Stromal cell of bone marrow (primary cell): ENCODE measurements around the gene WNT1.

ENCODE experiments used
- DNase-seq: peaks from one replicate; pipeline ENCODE4 v3.0.0-alpha.2; 2012; ENCODE audit warnings: low read depth

Gene WNT1

GRCh38 chr12:49028666-49029275 lies 50.6 kb downstream of the WNT1 start:
- DNase-seq, result no peak

GRCh38 chr12:49030119-49030518 lies 52.0 kb downstream of the WNT1 start:
- DNase-seq, result no peak

GRCh38 chr12:49030714-49031572 lies 52.8 kb downstream of the WNT1 start:
- no peak for DNase-seq

GRCh38 chr12:49031573-49032161 lies 53.5 kb downstream of the WNT1 start:
- DNase-seq, result no peak
